ACC112 (cell line): Measurements from ENCODE around the gene TBX2.

ENCODE experiments used
- H2AFZ ChIP-seq: fragments of 200-600 bp; sonication (generic); one replicate; pipeline ENCODE4 v1.6.0; 2017; ENCODE audit warnings: antibody characterized with exemption, low read length; ENCODE audit not compliant: unreplicated experiment
- H3K27ac ChIP-seq: fragments of 200-600 bp; sonication (generic); 2 replicates; pipeline ENCODE4 v1.5.1; 2014; ENCODE audit warnings: low read depth, mild to moderate bottlenecking, antibody characterized with exemption, low read length, moderate library complexity
- H3K27me3 ChIP-seq: fragments of 200-600 bp; sonication (generic); 2 replicates; pipeline ENCODE4 v1.6.1; 2014; ENCODE audit warnings: mild to moderate bottlenecking, antibody characterized with exemption, low read length, moderate library complexity, mixed read lengths; ENCODE audit not compliant: insufficient read depth
- H3K36me3 ChIP-seq: fragments of 200-600 bp; sonication (generic); 2 replicates; pipeline ENCODE4 v1.6.1; 2016; ENCODE audit warnings: mild to moderate bottlenecking, antibody characterized with exemption, low read length, moderate library complexity, mixed read lengths; ENCODE audit not compliant: insufficient read depth
- H3K4me1 ChIP-seq: fragments of 200-600 bp; sonication (generic); one replicate; pipeline ENCODE4 v1.6.1; 2016; ENCODE audit warnings: low read length, mixed read lengths; ENCODE audit not compliant: insufficient read depth, unreplicated experiment, control insufficient read depth
- H3K4me3 ChIP-seq: fragments of 200-600 bp; sonication (generic); 2 replicates; pipeline ENCODE4 v1.5.1; 2014; ENCODE audit warnings: mild to moderate bottlenecking, low read depth, low read length
- H3K79me2 ChIP-seq: fragments of 200-600 bp; sonication (generic); one replicate; pipeline ENCODE4 v1.6.0; 2016; ENCODE audit warnings: low read length; ENCODE audit not compliant: control insufficient read depth, unreplicated experiment, insufficient read depth

Gene TBX2

DNA sequence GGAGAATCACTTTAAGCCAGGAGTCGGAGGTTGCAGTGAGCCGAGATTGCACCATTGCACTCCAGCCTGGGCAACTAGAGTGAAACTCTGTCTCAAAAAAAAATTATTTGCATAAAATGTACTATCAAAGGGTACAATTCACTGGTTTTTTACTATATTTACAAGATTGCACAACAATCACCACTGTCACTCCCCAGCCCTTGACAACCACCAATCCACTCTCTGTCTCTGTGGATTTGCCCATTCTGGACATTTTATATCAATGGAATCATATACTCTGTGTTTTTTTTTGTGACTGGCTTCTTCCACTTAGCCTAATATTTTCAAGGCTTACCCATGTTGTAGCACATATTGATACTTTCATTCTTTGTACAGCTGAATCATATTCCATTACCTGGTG is 18.8 kb downstream of the TBX2 start:
- Histone ChIP-seq H3K36me3 (no peaks in the 10 kb centered on the region), H3K27ac (no peak overlapping the region), H3K79me2 (no peaks in the 10 kb centered on the region), H3K4me3 (no peak overlapping the region), H3K4me1 (peaks cover 13% of the 10 kb centered on the region), H3K27me3 (peaks cover 22% of the 10 kb centered on the region), H2AFZ (no peak overlapping the region)

GRCh38 chr17:61419496-61420046 is 19.9 kb downstream of the TBX2 start:
- Histone ChIP-seq H3K79me2 (no peaks in the 10 kb centered on the region), H3K4me3 (no peak overlapping the region), H3K27ac (no peak overlapping the region), H3K36me3 (no peaks in the 10 kb centered on the region), H3K4me1 (peaks cover 6% of the 10 kb centered on the region), H3K27me3 (peaks cover 22% of the 10 kb centered on the region), H2AFZ (no peak overlapping the region)

DNA sequence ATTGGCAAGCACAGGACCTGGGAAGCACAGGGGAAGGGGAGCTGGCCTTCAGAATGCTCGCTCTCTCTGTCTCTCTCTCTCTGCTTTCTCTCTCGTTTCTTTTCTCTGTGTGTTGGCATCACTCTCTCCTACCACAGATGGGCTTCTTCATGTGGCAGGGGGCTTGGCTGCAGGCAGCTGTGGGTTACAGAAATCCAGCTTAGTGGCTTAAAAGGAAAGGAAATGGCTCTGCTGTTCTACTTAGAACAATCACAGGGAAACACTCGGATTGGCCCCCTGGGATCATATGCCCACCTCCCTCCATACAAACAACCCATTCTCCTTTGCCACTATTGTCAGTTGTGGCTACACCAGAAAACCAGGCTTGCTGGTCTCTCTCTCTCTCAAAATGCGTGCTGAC is 20.4 kb downstream of the TBX2 start:
- H3K4me3 ChIP-seq, result no peak overlapping the region
- peaks cover 22% of the 10 kb centered on the region for H3K27me3 ChIP-seq
- peaks cover 6% of the 10 kb centered on the region for H3K4me1 ChIP-seq
- H3K36me3 ChIP-seq, result no peaks in the 10 kb centered on the region
- H3K79me2 ChIP-seq, result no peaks in the 10 kb centered on the region
- H3K27ac ChIP-seq, result no peak overlapping the region
- no peak overlapping the region for H2AFZ ChIP-seq

GRCh38 chr17:61420745-61421398 is 21.2 kb downstream of the TBX2 start:
- Histone ChIP-seq H3K27me3 (peaks cover 22% of the 10 kb centered on the region), H3K36me3 (no peaks in the 10 kb centered on the region)

DNA sequence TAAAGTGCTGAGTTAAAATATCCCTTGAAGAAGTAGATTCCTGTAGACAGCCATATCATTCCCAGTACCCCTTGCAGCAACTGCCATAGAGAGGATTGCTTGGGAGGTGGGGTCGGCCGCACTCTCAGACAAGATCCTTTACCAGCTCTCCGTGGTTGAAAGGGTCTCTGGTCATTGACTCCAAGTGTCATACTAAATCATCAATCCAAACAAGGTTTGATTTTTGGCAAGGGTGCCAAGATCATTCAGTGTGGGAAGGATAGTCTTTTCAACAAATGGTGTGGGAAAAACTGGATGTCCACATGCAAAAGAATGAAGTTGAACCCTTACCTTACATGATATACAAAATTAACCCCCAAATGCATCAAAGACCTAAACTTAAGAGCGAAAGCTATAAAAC is 21.8 kb downstream of the TBX2 start:
- H3K4me1 ChIP-seq, result peaks cover 3% of the 10 kb centered on the region
- peaks cover 22% of the 10 kb centered on the region for H3K27me3 ChIP-seq
- no peaks in the 10 kb centered on the region for H3K36me3 ChIP-seq
- H3K4me3 ChIP-seq, result no peak overlapping the region
- H2AFZ ChIP-seq, result no peak overlapping the region
- H3K79me2 ChIP-seq, result no peaks in the 10 kb centered on the region
- no peak overlapping the region for H3K27ac ChIP-seq

More at GRCh38 chr17:61420745-61421398, 21.2 kb downstream of the TBX2 start:
- H2AFZ ChIP-seq, result no peak overlapping the region
- H3K4me1 ChIP-seq, result peaks cover 6% of the 10 kb centered on the region
- H3K27ac ChIP-seq, result no peak overlapping the region
- no peak overlapping the region for H3K4me3 ChIP-seq
- H3K79me2 ChIP-seq, result no peaks in the 10 kb centered on the region

- Histone ChIP-seq H3K79me2 (no peaks in the 10 kb centered on the region), H3K27ac (no peak overlapping the region), H2AFZ (no peak overlapping the region), H3K4me3 (no peak overlapping the region), H3K36me3 (no peaks in the 10 kb centered on the region), H3K4me1 (peaks cover 9% of the 10 kb centered on the region), H3K27me3 (peaks cover 22% of the 10 kb centered on the region)
Observed at GRCh38 chr17:61422116-61422799, 22.6 kb downstream of the TBX2 start.

DNA sequence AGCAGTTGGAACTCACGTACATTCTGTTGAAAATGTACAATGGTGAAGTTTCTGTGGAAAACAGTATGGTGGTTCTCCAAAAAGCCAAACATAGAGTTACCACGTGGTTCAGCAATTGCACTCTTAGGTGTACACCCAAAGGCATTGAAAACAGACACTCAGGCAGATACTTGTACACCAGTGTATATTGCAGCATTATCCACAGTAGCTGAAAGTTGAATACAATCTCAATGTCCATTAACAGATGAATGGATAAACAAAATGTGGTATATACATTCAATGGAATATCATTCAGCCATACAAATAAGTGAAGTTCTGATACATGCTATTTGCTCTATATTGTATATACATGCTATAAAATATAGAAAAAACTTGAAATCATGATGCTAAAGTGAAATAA is 23.2 kb downstream of the TBX2 start:
- H3K4me1 ChIP-seq, result peaks cover 12% of the 10 kb centered on the region
- H3K27ac ChIP-seq, result no peak overlapping the region
- no peak overlapping the region for H3K4me3 ChIP-seq
- peaks cover 22% of the 10 kb centered on the region for H3K27me3 ChIP-seq
- no peak overlapping the region for H2AFZ ChIP-seq
- H3K36me3 ChIP-seq, result no peaks in the 10 kb centered on the region; the same call in 1 of the 2 replicates
- H3K79me2 ChIP-seq, result no peaks in the 10 kb centered on the region

- Histone ChIP-seq H2AFZ (no peak overlapping the region), H3K79me2 (no peaks in the 10 kb centered on the region), H3K36me3 (no peaks in the 10 kb centered on the region; the same call in 1 of the 2 replicates), H3K27me3 (peaks cover 22% of the 10 kb centered on the region), H3K4me3 (no peak overlapping the region), H3K27ac (no peak overlapping the region), H3K4me1 (peaks cover 12% of the 10 kb centered on the region)
Observed at GRCh38 chr17:61423967-61424649, 24.5 kb downstream of the TBX2 start.

DNA sequence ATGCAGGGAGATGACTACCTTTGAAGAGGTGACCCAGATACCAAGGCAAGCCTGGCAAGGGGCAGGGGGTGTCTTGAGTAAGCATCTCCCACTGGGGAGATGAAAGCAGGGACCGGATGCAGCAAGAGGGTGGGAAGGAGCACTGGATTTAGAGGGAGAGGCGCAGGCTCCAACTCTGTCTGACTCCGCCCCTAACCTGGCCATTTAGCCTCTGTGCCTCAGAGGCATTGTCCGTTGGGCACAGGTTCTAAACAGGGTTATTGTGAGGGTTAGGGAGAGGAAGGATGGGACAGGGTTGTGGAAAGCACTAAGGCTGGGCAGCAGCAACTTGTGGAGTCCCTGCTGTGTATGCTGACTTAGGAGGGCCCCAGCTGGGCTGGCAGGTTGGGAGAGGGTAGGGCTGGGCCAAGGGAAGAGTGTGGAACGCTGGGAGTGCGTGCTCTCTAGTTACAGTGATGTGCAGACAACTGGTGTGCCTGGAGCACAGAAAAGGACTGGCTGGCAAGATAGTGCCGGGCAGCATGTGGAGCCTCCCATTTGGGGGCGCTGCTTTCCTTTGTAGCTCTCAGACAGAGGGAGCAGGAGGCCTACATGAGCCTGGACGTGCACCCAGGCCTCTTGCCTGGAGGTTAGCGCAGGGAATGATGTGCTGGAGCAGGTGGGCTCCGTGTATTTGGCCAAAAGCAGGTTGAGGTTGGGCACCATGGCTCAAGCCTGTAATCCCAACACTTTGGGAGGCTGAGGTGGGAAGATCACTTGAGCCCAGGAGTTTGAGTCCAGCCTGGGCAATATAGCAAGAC is 26.2 kb downstream of the TBX2 start:
- Histone ChIP-seq H3K36me3 (no peaks in the 10 kb centered on the region; the same call in 1 of the 2 replicates), H2AFZ (no peak overlapping the region), H3K79me2 (no peaks in the 10 kb centered on the region), H3K27me3 (peaks cover 18% of the 10 kb centered on the region), H3K27ac (no peak overlapping the region), H3K4me3 (no peak overlapping the region), H3K4me1 (peaks cover 12% of the 10 kb centered on the region)
